ENCODE measurements around the gene TMCC1.

Gene TMCC1

GRCh38 chr3:129621626-129622225 is 271.8 kb downstream of the TMCC1 start:
- H3K27ac ChIP-seq = no peak overlapping the region
- no peak for TF ChIP-seq CTCF (conservative IDR thresholded peaks at IDR 0.05)

- no peak for TF ChIP-seq CTCF (conservative IDR thresholded peaks at IDR 0.05)
- no peak overlapping the region for H3K27ac ChIP-seq
Measured at GRCh38 chr3:129620828-129621559, 272.5 kb downstream of the TMCC1 start.

- H3K27ac ChIP-seq = no peak overlapping the region
Measured at GRCh38 chr3:129619726-129620162, 273.8 kb downstream of the TMCC1 start.

GRCh38 chr3:129618901-129619671 is 274.4 kb downstream of the TMCC1 start:
- H3K27ac ChIP-seq = no peak overlapping the region
- no peak for TF ChIP-seq CTCF (conservative IDR thresholded peaks at IDR 0.05)

More at GRCh38 chr3:129619726-129620162, 273.8 kb downstream of the TMCC1 start:
- TF ChIP-seq CTCF (conservative IDR thresholded peaks at IDR 0.05) = no peak

GRCh38 chr3:129618186-129618820 is 275.2 kb downstream of the TMCC1 start:
- no peak overlapping the region for H3K27ac ChIP-seq
- TF ChIP-seq CTCF (conservative IDR thresholded peaks at IDR 0.05) = no peak

- TF ChIP-seq CTCF (conservative IDR thresholded peaks at IDR 0.05) = no peak
- no peak overlapping the region for H3K27ac ChIP-seq
Measured at GRCh38 chr3:129617381-129618185, 275.9 kb downstream of the TMCC1 start.
